SIG-M5 (cell line): ENCODE results near the gene CHD9.
"Not testable (repeated sequence)": the region's sequence is repeated elsewhere in the genome, so short reads cannot be mapped to it uniquely, and the experiment has no call there.

Experiments used
- DNase-seq: peaks from one replicate; lab custom pipeline; 2025; lab: John Stamatoyannopoulos, UW

Gene CHD9

DNA sequence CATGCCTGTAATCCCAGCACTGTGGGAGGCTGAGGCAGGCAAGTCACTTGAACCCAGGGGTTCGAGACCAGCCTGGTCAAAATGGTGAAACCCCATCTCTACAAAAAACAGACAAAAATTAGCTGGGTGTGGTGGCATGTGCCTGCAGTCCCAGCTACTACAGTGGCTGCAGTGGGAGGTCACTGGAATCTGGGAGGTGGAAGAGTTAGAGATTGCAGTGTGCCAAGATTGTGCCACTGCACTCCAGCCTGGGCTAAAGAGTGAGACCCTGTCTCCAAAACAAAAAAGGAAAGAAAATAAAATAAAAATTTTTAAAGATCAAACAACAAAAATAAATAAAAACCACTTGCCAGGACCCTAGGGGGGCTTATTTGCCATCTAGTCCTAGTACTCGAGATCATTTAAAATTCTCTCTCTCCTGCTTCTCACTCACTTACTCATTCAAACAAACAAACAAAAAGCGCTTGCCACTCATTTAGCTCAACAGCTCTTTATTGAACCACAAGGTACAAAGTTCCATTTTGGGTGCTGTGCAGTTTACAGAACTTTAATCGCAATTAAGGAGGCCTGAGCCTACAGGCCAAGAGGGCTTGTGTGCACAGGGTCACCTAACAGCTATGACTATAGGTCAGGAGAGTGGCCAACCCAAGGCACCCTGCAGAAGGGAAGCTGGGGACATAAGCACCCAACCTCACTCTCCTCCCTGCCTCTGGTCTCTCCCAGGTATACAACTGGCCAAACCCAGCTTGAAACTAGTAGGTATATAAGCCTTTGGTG, 6.5 kb upstream of the CHD9 start:
- no peak for DNase-seq

DNA sequence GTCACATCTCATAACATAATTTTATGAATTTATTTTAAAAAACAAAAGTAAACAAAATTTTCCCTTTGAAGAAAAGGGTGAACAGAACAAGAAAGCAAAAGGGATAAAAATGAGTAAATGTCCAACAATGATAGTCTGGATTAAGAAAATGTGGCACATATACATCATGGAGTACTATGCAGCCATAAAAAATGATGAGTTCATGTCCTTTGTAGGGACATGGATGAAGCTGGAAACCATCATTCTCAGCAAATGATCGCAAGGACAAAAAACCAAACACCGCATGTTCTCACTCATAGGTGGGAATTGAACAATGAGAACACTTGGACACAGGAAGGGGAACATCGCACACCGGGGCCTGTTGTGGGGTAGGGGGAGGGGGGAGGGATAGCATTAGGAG, 3.5 kb upstream of the CHD9 start:
- not testable (repeated sequence) for DNase-seq

- DNase-seq = peak; percentile 28
These were observed 2.0 kb upstream of the CHD9 start, which contains the start of gene CHD9NB for GRCh38 chr16:53052519-53053501. Gene CHD9NB, minus strand, starts transcription at chr16:53052897. Its CDS starts 8,739 bp downstream, at chr16:53044158.

GRCh38 chr16:53053967-53054669, 673 bp upstream of the CHD9 start:
- peak; percentile 15 for DNase-seq

DNA sequence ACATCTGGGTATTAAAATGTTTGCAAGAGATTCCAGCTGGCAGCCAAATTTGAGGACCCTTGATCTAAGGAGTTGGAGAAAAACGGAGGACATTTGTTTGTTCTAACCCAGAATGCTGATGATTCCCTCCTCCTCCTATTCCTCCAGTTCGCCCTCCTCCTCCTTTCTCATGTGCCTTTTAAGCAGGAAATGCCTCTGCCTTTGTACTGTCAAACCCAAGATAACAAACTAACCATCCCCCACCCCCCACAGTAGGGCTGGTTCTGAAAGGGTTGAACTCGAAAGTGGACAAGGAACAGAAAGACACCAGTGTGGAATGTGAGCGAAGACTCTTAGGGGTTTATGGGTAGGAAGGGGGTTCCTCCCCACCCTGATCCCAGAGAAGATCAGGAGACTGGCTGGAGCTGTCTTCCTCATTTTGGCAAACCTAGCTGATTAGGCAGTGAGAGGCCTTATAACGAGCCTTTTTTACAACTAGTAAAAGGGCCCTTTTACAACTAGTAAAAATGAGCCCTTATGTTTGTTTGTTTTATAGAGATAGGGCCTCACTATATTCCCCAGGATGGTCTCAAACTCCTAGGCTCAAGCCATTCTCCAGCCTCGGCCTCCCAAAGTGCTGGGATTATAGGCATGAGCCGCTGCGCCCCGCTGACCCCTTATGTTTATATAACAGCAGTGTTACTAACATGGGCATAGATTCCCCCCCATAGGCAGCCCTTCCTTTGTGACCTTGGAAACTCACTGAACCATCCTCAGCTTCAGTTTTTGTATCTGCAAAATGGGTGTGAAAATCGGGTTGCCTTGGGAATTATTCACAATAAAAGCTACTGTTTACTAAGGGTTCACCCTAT, 975 bp downstream of the CHD9 start:
- no peak for DNase-seq

DNA sequence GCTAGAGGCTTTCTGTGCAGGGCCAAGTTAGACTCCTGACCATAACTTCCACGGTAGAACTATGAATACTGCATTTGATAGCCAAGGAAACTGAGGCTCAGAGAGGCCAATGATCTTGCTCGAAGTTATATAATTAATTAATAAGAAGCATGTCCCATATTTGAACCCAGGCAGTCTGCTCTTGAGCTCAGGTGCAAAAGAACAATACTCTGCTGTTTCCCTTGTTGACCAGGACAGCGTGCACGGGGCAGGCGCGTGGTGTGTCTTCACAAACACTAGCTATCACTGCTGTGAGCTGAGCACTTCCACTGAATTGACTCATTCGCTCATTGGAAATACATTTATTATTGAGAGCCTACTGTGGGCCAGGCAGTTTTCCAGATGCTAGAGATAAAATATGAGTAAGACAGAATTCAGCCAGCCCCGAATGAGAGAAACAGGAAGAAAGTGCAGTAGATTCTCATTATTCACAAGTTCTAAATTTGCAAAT, 1.6 kb downstream of the CHD9 start:
- no peak for DNase-seq

GRCh38 chr16:53057658-53058057, 2.9 kb downstream of the CHD9 start:
- DNase-seq = no peak

DNA sequence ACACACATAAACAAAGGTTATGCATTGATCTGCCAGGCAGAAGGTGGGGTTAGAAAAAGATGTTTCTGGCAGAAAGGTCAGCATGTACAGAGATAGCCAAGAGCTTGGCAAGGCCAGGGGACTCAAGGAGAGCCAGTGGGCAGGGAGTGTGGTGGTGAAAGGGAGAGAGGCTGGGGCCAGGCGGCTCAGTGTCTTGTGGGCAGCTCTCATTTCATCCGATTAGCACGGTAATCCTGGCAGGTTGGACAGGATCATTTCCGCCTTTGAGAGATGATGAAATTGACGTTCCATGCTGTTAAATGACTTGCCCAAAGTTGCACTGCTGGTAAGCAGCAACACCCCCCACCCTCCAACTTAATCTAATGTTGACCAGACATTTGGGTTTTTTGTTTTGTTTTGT, 3.6 kb downstream of the CHD9 start:
- DNase-seq = no peak

DNA sequence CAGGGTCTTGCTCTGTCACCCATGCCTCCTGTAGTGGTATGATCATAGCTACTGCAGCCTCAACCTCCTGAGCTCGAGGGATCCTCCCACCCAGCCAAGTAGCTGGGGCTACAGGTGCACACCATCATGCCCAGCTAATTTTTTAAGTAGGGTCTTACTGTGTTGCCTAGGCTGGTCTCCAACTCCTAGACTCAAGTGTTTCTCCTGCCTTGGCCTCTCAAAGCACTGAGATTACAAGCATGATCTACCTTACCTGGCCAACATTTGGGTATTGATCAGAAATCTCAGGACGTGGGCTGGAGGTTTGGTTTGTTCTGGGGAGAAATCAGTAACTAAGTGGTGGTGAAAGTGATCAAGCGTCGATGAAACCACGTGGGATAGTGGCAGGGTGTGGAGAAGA, 4.1 kb downstream of the CHD9 start:
- no peak for DNase-seq

DNA sequence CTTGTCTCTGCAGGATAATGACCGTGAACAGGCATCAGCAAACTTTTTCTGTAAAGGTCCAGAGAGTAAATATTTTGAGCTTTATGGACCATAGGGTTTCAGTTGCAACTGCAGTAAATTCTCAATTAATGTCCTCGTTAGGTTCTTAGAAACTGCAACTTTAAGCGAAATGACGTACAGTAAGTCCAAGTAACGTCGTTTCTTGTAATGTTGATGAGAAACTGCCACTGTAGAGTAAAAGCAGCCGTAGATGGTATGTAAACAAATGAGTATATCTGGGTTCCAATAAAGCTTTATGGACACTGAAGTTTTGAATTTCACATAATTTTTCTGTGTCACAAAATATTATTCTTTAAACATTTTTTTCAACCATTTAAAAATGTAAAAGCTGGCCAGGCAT, 4.9 kb downstream of the CHD9 start:
- DNase-seq = no peak

DNA sequence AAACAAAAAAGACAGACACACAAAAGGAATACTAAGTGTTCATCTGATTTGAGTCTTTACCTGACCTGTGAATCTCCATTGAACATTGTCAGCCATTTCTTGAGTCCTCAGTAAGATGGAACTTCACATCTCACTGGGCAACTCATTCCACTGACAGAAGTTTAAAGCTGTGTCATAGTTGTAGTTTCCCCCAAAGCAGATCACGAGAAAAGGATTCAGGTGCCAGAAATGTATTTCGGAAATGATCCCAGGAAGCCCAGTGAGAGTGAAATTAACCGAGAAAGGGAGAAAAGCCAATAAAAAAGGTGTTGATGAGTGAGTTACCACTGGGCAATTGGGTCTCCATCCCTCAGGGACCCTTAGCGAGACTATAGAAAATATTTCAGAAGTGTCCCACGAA, 6.5 kb downstream of the CHD9 start:
- no peak for DNase-seq

GRCh38 chr16:53061701-53062159, 6.9 kb downstream of the CHD9 start:
- no peak for DNase-seq

DNA sequence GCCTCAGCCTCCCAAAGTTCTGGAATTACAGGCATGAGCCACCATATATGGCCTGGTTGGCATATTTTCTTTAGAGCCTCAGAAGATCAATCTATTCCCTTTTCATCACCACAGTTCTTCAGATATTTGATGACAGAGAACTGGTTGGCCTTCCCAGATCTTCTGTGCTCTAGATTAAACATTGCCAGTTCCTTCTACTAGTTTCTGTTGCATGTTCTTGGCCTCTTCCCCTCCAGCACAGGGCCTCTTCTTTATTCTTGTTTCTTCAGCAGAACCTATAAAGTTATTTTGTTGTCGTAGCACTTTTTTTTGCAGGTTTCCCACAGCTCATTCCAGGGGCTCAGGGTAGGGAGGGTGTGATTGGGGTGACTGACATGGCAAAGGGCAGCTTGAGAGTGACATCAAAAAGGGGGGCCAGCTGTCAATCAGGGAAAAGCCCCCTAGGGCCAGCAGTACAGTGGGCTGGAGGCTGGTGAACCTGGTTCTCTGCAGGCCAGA, 9.3 kb downstream of the CHD9 start:
- no peak for DNase-seq

- DNase-seq = no peak
These were observed 10.8 kb downstream of the CHD9 start for GRCh38 chr16:53065461-53066061.

- no peak for DNase-seq
These were observed 12.9 kb downstream of the CHD9 start for GRCh38 chr16:53067675-53068074.

DNA sequence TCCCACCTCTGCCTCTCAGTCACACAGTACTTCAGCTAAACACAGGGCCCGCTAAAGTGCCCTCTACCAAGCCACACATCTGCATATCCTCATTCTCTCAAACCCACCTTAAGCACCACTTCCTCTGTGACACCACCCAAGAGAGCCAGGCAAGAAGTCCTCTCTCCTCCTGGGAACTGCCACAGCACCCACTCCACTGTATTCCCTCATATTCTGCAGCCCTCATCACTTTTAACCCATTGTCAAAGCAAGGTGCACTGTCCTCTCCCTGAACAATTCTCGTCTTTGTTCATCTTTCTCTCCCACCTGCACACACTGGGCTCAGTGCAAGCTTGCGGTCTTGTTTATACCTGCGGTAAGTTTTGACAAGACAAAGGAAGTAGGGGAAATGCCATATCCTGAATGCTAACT, 13.6 kb downstream of the CHD9 start:
- no peak for DNase-seq

GRCh38 chr16:53069772-53070171, 15.0 kb downstream of the CHD9 start:
- DNase-seq = no peak

- no peak for DNase-seq
These were observed 17.0 kb downstream of the CHD9 start for GRCh38 chr16:53071748-53072301.

DNA sequence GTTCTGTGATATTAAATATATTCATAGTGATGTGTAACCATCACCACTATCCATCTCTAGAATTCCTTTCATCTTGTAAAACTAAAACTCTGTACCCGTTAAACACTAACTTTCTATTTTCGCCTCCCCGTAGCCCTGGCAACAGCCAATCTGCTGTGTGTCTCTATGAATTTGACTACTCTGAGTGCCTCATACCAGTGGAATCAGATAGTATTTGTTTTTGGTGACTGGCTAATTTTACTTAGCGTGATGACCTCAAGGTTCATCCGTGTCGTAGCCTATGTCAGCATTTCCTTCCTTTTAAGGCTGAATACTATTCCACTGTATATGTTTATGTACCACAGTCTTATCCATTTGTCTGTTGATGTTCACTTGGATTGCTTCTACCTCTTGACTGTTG, 18.2 kb downstream of the CHD9 start:
- no peak for DNase-seq

DNA sequence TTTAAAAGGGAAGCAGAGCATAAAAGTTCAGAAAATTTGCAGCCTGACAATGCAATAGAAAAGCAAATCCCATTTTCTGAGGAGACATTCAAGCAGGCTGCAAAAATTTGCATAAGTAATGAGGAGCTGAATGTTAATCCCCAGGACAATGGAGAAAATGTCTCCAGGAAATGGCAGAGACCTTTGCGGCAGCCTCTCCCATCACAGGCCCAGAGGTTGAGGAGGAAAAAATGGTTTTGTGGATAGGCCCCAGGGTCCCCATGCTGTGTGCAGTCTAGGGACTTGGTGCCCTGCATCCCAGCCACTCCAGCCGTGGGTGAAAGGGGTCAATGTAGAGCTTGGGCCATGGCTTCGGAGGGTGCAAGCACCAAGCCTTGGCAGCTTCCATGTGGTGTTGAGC, 19.5 kb downstream of the CHD9 start:
- not testable (repeated sequence) for DNase-seq
